WTC11 (cell line): ENCODE results near the gene ALDH16A1.

Experiments used
- ATF1 ChIP-seq: sonication (generic); formaldehyde crosslinking; IDR thresholded peaks from 2 replicates; pipeline ENCODE4 v1.8.1; 2023; ENCODE audit warnings: mild to moderate bottlenecking, moderate library complexity, missing genetic modification reagents
- MXD4 ChIP-seq: fragments of 250-450 bp; sonication (Bioruptor Pico); IDR thresholded peaks from 2 replicates; pipeline ENCODE4 v1.8.0; 2021; ENCODE audit warnings: mild to moderate bottlenecking, moderate library complexity, borderline replicate concordance
- NR2C2 ChIP-seq: sonication (generic); formaldehyde crosslinking; IDR thresholded peaks from 2 replicates; pipeline ENCODE4 v1.8.0; 2022; ENCODE audit warnings: mild to moderate bottlenecking, missing genetic modification reagents
- STAT6 ChIP-seq: sonication (generic); formaldehyde crosslinking; conservative IDR thresholded peaks from 2 replicates; pipeline ENCODE4 v1.8.1; 2023; ENCODE audit warnings: mild to moderate bottlenecking, low read depth, missing genetic modification reagents, moderate library complexity
- TCF7 ChIP-seq: sonication (generic); formaldehyde crosslinking; IDR thresholded peaks from 2 replicates; pipeline ENCODE4 v1.8.0; 2022; ENCODE audit warnings: mild to moderate bottlenecking, low read depth, missing genetic modification reagents, moderate library complexity
- ZNF138 ChIP-seq: sonication (generic); formaldehyde crosslinking; conservative IDR thresholded peaks from 2 replicates; pipeline ENCODE4 v1.8.1; 2022; ENCODE audit warnings: mild to moderate bottlenecking, moderate library complexity, missing genetic modification reagents
- ZNF425 ChIP-seq: fragments of 250-450 bp; sonication (Bioruptor Pico); conservative IDR thresholded peaks from 2 replicates; pipeline ENCODE4 v1.9.0; 2021; ENCODE audit warnings: mild to moderate bottlenecking

DNA sequence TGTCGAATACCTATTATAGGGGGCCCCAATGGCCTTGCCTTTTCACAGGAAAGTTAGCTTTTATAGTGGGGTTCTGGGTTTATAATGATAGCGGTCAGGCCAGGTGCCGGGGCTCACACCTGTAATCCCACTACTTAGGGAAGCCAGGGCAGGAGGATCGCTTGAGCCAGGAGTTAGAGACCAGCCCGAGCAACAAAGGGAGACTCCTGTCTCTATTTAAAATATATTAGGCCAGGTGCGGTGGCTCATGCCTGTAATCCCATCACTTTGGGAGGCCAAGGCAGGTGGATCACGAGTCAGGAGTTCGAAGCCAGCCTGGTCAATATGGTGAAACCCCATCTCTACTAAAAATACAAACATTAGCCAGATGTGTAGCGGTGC lies 50.5 kb downstream of the ALDH16A1 start:
- TF ChIP-seq MXD4 (CRISPR knock-in tag) (no peak), ZNF138 (no peak), ATF1 (CRISPR knock-in tag) (no peak), TCF7 (CRISPR knock-in tag) (no peak), STAT6 (no peak), NR2C2 (CRISPR knock-in tag) (no peak), ZNF425 (CRISPR knock-in tag) (no peak)
